K562 (cell line): ENCODE results near the gene CYP11A1. TPM values are rescaled to one million over a fixed set of nuclear protein-coding genes. Genes with fewer than 3 reads are reported as not detected.

Source experiments
- BRD4 ChIP-seq: fragments of 200-600 bp; sonication (generic); IDR thresholded peaks from 2 replicates; pipeline ENCODE4 v1.6.1; 2017; ENCODE audit warnings: inconsistent platforms
- CBX3 ChIP-seq, 2 experiments: IDR thresholded peaks; 1 replicate in 1 of 2; 2 replicates in 1 of 2; pipeline ENCODE4 v1.6.1; 2012; ENCODE audit warnings: inconsistent platforms in 2 of 2, low read length in 2 of 2, borderline replicate concordance in 1 of 2, control low read depth in 1 of 2
- ELF4 ChIP-seq: fragments of 450-650 bp; formaldehyde crosslinking; IDR thresholded peaks from 2 replicates; pipeline ENCODE4 v1.4.0; 2022; ENCODE audit warnings: missing genetic modification characterization
- FIP1L1 ChIP-seq: fragments of 200-400 bp; formaldehyde crosslinking; IDR thresholded peaks from 2 replicates; pipeline ENCODE4 v1.6.1; 2018; ENCODE audit warnings: mild to moderate bottlenecking, low read depth, low read length; ENCODE audit not compliant: poor library complexity, severe bottlenecking
- GTF2E2 ChIP-seq: fragments of 200-800 bp; sonication (Bioruptor generic); IDR thresholded peaks from 2 replicates; pipeline ENCODE4 v1.6.1; 2016; ENCODE audit warnings: missing genetic modification characterization, missing compliant biosample characterization
- GTF2F1 ChIP-seq: IDR thresholded peaks from 2 replicates; pipeline ENCODE4 v1.6.1; 2011; ENCODE audit warnings: low read depth, low read length, improper control_type of control experiment
- HNRNPH1 ChIP-seq: fragments of 200-400 bp; formaldehyde crosslinking; optimal IDR thresholded peaks from 2 replicates; pipeline ENCODE3; 2017; ENCODE audit warnings: low read depth, mild to moderate bottlenecking, low read length, moderate library complexity
- LCOR ChIP-seq: sonication (generic); formaldehyde crosslinking; IDR thresholded peaks from 2 replicates; pipeline ENCODE4 v1.8.0; 2022; ENCODE audit warnings: mild to moderate bottlenecking, missing genetic modification reagents
- NBN ChIP-seq: fragments of 450-650 bp; IDR thresholded peaks from 2 replicates; pipeline ENCODE4 v1.6.1; 2016; ENCODE audit warnings: low read depth, mild to moderate bottlenecking
- NRF1 ChIP-seq, 2 experiments: fragments of 450-650 bp; IDR thresholded peaks in 1 of 2; conservative IDR thresholded peaks in 1 of 2; 2 replicates each; pipeline ENCODE4 v1.6.1; 2014; ENCODE audit warnings: mild to moderate bottlenecking in 2 of 2
- PHF8 ChIP-seq: fragments of 200-600 bp; sonication (generic); IDR thresholded peaks from 2 replicates; pipeline ENCODE4 v1.6.1; 2012; ENCODE audit warnings: mixed run types, mild to moderate bottlenecking, inconsistent platforms, low read length, moderate library complexity, borderline replicate concordance
- RAD21 ChIP-seq, 2 experiments: fragments of 250-450 bp in 1 of 2; fragments of 450-650 bp in 1 of 2; sonication (Bioruptor Pico) in 1 of 2; formaldehyde crosslinking in 1 of 2; IDR thresholded peaks in 1 of 2; conservative IDR thresholded peaks in 1 of 2; 2 replicates each; pipeline versions ENCODE4 v1.4.0 to v1.8.0; 2020 to 2022; ENCODE audit warnings: mild to moderate bottlenecking in 2 of 2, moderate library complexity in 1 of 2
- SMAD4 ChIP-seq: fragments of 250-450 bp; sonication (Bioruptor Pico); conservative IDR thresholded peaks from 2 replicates; pipeline ENCODE4 v1.8.0; 2021; ENCODE audit warnings: inconsistent platforms, mild to moderate bottlenecking, moderate library complexity
- ZNF217 ChIP-seq: sonication (generic); formaldehyde crosslinking; IDR thresholded peaks from 2 replicates; pipeline ENCODE4 v1.8.0; 2022; ENCODE audit warnings: mild to moderate bottlenecking, missing genetic modification reagents
- ZNF239 ChIP-seq: fragments of 250-450 bp; sonication (Bioruptor Pico); IDR thresholded peaks from 2 replicates; pipeline ENCODE4 v1.4.0; 2020; ENCODE audit warnings: mild to moderate bottlenecking
- ZNF507 ChIP-seq: conservative IDR thresholded peaks from 2 replicates; pipeline ENCODE4 v1.6.1; 2017; ENCODE audit warnings: missing genetic modification characterization, missing compliant biosample characterization
- polyA plus RNA-seq, 8 experiments: library from polyadenylated mRNA; depleted of rRNA in 4 of 8; stranded (reverse) in 5 of 8; unstranded in 3 of 8; fragments of >200 nt; fragmentation: Nextera tagmentation in 2 of 8; fragmentation: Illumina TruSeq in 1 of 8; extraction: Ambion mirVana in 2 of 8; extraction: Trizol in 1 of 8; gene quantifications; 2 replicates each; pipeline versions ENCODE4 v1.2.1 to v1.2.3, GENCODE V29; 2011 to 2014; ENCODE audit warnings: inconsistent platforms in 1 of 8, missing spikeins in 1 of 8
- total RNA-seq, 7 experiments: library from RNA; depleted of rRNA in 6 of 7; stranded (reverse); fragments of >200 nt in 6 of 7; fragmentation: Illumina TruSeq in 2 of 7; extraction: Trizol in 2 of 7; gene quantifications; 2 replicates each; pipeline versions ENCODE4 v1.2.1 to v1.2.3, GENCODE V29; 2011 to 2021; ENCODE audit warnings: low replicate concordance in 1 of 7
- TF ChIP-seq, protein P1 (sequence below), 2 experiments: fragments of 200-800 bp in 1 of 2; sonication (Bioruptor generic) in 1 of 2; sonication (generic) in 1 of 2; formaldehyde crosslinking in 1 of 2; IDR thresholded peaks in 1 of 2; conservative IDR thresholded peaks in 1 of 2; 2 replicates each; pipeline versions ENCODE4 v1.5.0 to v1.6.1; 2016 to 2020; ENCODE audit warnings: missing compliant biosample characterization in 1 of 2, missing genetic modification characterization in 1 of 2, missing genetic modification reagents in 1 of 2
- TF ChIP-seq, protein P2 (sequence below): fragments of 450-650 bp; IDR thresholded peaks from 2 replicates; pipeline ENCODE4 v1.6.1; 2016
- TF ChIP-seq, protein P3 (sequence below): sonication (generic); formaldehyde crosslinking; IDR thresholded peaks from 2 replicates; pipeline ENCODE4 v1.8.1; 2023; ENCODE audit warnings: mild to moderate bottlenecking, missing genetic modification reagents
- TF ChIP-seq, protein P4 (sequence below): sonication (generic); formaldehyde crosslinking; IDR thresholded peaks from 2 replicates; pipeline ENCODE4 v1.8.0; 2022; ENCODE audit warnings: mild to moderate bottlenecking, missing genetic modification reagents

CYP11A1 gene
- total and polyA plus RNA-seq, 9 of the 15 experiments (the other 6 are each of a cell fraction or from before 2014, with no cell fraction given) = 0.06 to 0.24 (median 0.10) TPM; not detected in 4

DNA sequence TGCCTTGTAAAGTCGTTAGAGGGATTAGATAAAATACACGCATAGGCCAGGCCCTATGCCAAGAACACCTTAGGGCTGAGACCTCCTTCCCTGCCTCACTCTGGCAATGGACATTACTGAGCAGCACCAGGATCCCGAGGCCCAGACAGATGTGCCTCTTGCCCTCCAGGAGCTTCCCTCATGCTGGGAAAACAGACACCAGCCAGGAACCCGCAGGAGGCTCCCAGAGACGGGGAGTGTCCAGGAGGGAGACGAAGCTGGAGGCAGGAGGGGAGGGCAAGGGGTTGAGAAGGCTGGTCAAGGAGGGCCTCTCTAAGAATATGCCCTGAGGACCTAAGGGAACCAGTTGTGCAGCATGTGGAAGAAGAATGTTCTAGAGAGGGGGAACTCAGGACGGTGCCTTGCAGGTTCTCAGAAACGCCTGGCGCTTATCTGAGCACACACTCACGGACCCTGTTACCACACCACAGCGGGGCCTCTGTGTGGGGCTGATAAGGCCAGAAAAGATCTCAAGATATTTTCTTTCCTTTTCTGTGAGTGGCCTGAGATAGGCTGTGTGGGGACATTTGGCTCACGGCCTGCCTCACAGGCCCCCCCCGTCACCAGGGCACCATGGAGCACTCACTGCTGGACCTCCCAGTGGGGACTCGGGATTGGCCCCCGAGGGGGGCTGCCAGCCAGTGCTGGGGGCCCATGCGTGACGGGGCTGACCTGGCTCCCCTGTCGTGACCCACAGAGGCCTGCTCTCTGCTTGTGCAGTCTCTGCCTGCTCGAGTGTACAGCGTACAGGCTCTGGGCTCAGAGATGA, 22.0 kb upstream of the CYP11A1 start (continued):
- no peak; the same call in 1 of the 2 replicates for TF ChIP-seq PHF8
- TF ChIP-seq ZNF239 (CRISPR knock-in tag) = peak; percentile 75
- TF ChIP-seq, protein P1, sequence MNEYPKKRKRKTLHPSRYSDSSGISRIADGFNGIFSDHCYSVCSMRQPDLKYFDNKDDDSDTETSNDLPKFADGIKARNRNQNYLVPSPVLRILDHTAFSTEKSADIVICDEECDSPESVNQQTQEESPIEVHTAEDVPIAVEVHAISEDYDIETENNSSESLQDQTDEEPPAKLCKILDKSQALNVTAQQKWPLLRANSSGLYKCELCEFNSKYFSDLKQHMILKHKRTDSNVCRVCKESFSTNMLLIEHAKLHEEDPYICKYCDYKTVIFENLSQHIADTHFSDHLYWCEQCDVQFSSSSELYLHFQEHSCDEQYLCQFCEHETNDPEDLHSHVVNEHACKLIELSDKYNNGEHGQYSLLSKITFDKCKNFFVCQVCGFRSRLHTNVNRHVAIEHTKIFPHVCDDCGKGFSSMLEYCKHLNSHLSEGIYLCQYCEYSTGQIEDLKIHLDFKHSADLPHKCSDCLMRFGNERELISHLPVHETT (CRISPR knock-in tag; conservative IDR thresholded peaks at IDR 0.05 in 1 of 2, IDR thresholded peaks at IDR 0.05 in 1 of 2) = peak in 1 of 2 experiments; percentile 95; a peak in 2 of 4 replicates
- TF ChIP-seq CBX3 (IDR thresholded peaks at IDR 0.05; ENCODE audit: borderline replicate concordance in 1 of 2, low read length in 2 of 2) = peak in 1 of 2 experiments; percentile 78; a peak in 1 of 3 replicates
- TF ChIP-seq RAD21 (CRISPR knock-in tag; conservative IDR thresholded peaks at IDR 0.05 in 1 of 2, IDR thresholded peaks at IDR 0.05 in 1 of 2) = peak; percentile 26 to 39; a peak in 2 of 4 replicates
- TF ChIP-seq, protein P2, sequence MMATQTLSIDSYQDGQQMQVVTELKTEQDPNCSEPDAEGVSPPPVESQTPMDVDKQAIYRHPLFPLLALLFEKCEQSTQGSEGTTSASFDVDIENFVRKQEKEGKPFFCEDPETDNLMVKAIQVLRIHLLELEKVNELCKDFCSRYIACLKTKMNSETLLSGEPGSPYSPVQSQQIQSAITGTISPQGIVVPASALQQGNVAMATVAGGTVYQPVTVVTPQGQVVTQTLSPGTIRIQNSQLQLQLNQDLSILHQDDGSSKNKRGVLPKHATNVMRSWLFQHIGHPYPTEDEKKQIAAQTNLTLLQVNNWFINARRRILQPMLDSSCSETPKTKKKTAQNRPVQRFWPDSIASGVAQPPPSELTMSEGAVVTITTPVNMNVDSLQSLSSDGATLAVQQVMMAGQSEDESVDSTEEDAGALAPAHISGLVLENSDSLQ = peak; percentile 19; the same call in 1 of the 2 replicates
- no peak for TF ChIP-seq FIP1L1
- peak; percentile 60 for TF ChIP-seq LCOR (CRISPR knock-in tag)
- TF ChIP-seq, protein P3, sequence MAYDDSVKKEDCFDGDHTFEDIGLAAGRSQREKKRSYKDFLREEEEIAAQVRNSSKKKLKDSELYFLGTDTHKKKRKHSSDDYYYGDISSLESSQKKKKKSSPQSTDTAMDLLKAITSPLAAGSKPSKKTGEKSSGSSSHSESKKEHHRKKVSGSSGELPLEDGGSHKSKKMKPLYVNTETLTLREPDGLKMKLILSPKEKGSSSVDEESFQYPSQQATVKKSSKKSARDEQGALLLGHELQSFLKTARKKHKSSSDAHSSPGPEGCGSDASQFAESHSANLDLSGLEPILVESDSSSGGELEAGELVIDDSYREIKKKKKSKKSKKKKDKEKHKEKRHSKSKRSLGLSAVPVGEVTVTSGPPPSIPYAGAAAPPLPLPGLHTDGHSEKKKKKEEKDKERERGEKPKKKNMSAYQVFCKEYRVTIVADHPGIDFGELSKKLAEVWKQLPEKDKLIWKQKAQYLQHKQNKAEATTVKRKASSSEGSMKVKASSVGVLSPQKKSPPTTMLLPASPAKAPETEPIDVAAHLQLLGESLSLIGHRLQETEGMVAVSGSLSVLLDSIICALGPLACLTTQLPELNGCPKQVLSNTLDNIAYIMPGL = no peak
- TF ChIP-seq ZNF217 (CRISPR knock-in tag) = no peak
- TF ChIP-seq SMAD4 = peak; percentile 98
- peak; percentile 98 for TF ChIP-seq NBN
- peak; percentile 45 to 50; a peak in 3 of 4 replicates for TF ChIP-seq NRF1 (conservative IDR thresholded peaks at IDR 0.05 in 1 of 2, IDR thresholded peaks at IDR 0.05 in 1 of 2)
- peak; percentile 95 for TF ChIP-seq ELF4 (CRISPR knock-in tag)
- no peak for TF ChIP-seq BRD4
- no peak for TF ChIP-seq ZNF507 (tag)
- TF ChIP-seq GTF2F1 = peak; percentile 41; the same call in 1 of the 2 replicates
- TF ChIP-seq HNRNPH1 = no peak
- TF ChIP-seq, protein P4, sequence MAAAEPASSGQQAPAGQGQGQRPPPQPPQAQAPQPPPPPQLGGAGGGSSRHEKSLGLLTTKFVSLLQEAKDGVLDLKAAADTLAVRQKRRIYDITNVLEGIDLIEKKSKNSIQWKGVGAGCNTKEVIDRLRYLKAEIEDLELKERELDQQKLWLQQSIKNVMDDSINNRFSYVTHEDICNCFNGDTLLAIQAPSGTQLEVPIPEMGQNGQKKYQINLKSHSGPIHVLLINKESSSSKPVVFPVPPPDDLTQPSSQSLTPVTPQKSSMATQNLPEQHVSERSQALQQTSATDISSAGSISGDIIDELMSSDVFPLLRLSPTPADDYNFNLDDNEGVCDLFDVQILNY (CRISPR knock-in tag) = no peak
- TF ChIP-seq GTF2E2 (tag) = no peak
